CD4-positive, alpha-beta memory T cell (primary cell): Measurements from ENCODE around the gene SHISA6. TPM values are rescaled to one million over a fixed set of nuclear protein-coding genes. Genes with fewer than 3 reads are reported as not detected.

Source experiments
- CTCF ChIA-PET: fragments of 350-600 bp; sonication (Branson Sonifier 250); formaldehyde crosslinking; loops from one replicate; lab custom pipeline; 2021; ENCODE audit warnings: inconsistent platforms; ENCODE audit not compliant: partially characterized antibody; lab: Charles Lee
- POLR2A ChIA-PET: fragments of 350-600 bp; sonication (Branson Sonifier 250); formaldehyde crosslinking; loops from one replicate; lab custom pipeline; 2021; ENCODE audit not compliant: partially characterized antibody; lab: Charles Lee
- DNase-seq, 5 donors: peaks; one replicate each; pipeline versions ENCODE4 v3.0.0 to v3.0.0-alpha.2; 2020 to 2022; ENCODE audit warnings: mixed read lengths in 1 of 5
- H3K27ac ChIP-seq: one replicate; pipeline ENCODE4 v1.7.0; 2013; ENCODE audit warnings: low read depth, low read length
- H3K27me3 ChIP-seq: 2 replicates; pipeline ENCODE4 v1.7.0; 2013; ENCODE audit warnings: mild to moderate bottlenecking, low read length, moderate library complexity; ENCODE audit not compliant: insufficient read depth
- H3K36me3 ChIP-seq: 2 replicates; pipeline ENCODE4 v1.7.0; 2013; ENCODE audit warnings: mild to moderate bottlenecking, low read length, moderate library complexity; ENCODE audit not compliant: insufficient read depth
- H3K4me1 ChIP-seq: 2 replicates; pipeline ENCODE4 v1.7.0; 2013; ENCODE audit warnings: mild to moderate bottlenecking, low read length, moderate library complexity; ENCODE audit not compliant: insufficient read depth
- H3K4me3 ChIP-seq, 2 donors: one replicate each; pipeline ENCODE4 v1.7.0; 2013; ENCODE audit warnings: low read length in 2 of 2, mild to moderate bottlenecking in 1 of 2
- H3K9me3 ChIP-seq, 2 donors: one replicate each; pipeline ENCODE4 v1.7.0; 2013; ENCODE audit warnings: low read length in 2 of 2, control low read depth in 1 of 2; ENCODE audit not compliant: control insufficient read depth in 1 of 2
- H3K27ac Mint-ChIP-seq, 7 donors: one replicate each; pipeline ENCODE4 v1.8.0; 2020 to 2021; ENCODE audit warnings: mixed read lengths in 7 of 7, mild to moderate bottlenecking in 6 of 7, inconsistent platforms in 3 of 7, moderate library complexity in 3 of 7
- H3K27me3 Mint-ChIP-seq, 2 donors: one replicate each; pipeline ENCODE4 v1.8.0; 2020 to 2021; ENCODE audit warnings: mixed read lengths in 2 of 2
- H3K36me3 Mint-ChIP-seq, 2 donors: one replicate each; pipeline ENCODE4 v1.8.0; 2020 to 2021; ENCODE audit warnings: mixed read lengths in 2 of 2, inconsistent platforms in 1 of 2, mild to moderate bottlenecking in 1 of 2
- H3K4me1 Mint-ChIP-seq, 4 donors: one replicate each; pipeline ENCODE4 v1.8.0; 2020 to 2021; ENCODE audit warnings: mixed read lengths in 4 of 4, mild to moderate bottlenecking in 1 of 4
- H3K4me3 Mint-ChIP-seq, 8 donors: one replicate each; pipeline ENCODE4 v1.8.0; 2020 to 2021; ENCODE audit warnings: mixed read lengths in 8 of 8, mild to moderate bottlenecking in 7 of 8, moderate library complexity in 6 of 8, inconsistent platforms in 3 of 8
- H3K9me3 Mint-ChIP-seq, 8 donors: one replicate each; pipeline ENCODE4 v1.8.0; 2020 to 2021; ENCODE audit warnings: mixed read lengths in 8 of 8, mild to moderate bottlenecking in 5 of 8, inconsistent platforms in 3 of 8, moderate library complexity in 1 of 8
- intact Hi-C: fragments of 100-400 bp; cut with micrococcal nuclease; formaldehyde crosslinking; loops from one replicate; pipeline ENCODE4 v1.15.1; 2023
- polyA plus RNA-seq, 2 donors: library from polyadenylated mRNA; unstranded; fragments of 300-500 nt; fragmentation: Illumina TruSeq; gene quantifications; one replicate each; pipeline ENCODE4 v1.2.3, GENCODE V29; 2021
- total RNA-seq, 2 experiments: library from RNA; stranded (reverse); gene quantifications; one replicate each; pipeline ENCODE4 v1.2.3, GENCODE V29; 2021

SHISA6 gene
- total and polyA plus RNA-seq, 4 experiments from 2014 or later: not detected

GRCh38 chr17:11389583-11389982 lies 148.6 kb downstream of the SHISA6 start:
- H3K36me3 ChIP-seq: no peaks in the 10 kb centered on the region
- Mint-ChIP-seq H3K27ac (no peak overlapping the region), H3K9me3 (peaks cover 0 to 20% (median 8%) of the 10 kb centered on the region in 8 donors), H3K36me3 (no peaks in the 10 kb centered on the region), H3K4me1 (no peaks in the 10 kb centered on the region), H3K27me3 (peaks cover 0 to 2% of the 10 kb centered on the region in 2 donors), H3K4me3 (no peak overlapping the region)
- H3K4me3 ChIP-seq: no peak overlapping the region
- intact Hi-C loops: no loop called here
- CTCF ChIA-PET: no interaction called here
- POLR2A ChIA-PET: no interaction called here
- no peak overlapping the region for H3K27ac ChIP-seq
- H3K9me3 ChIP-seq: peaks cover 0 to 3% of the 10 kb centered on the region in 2 donors
- H3K4me1 ChIP-seq: no peaks in the 10 kb centered on the region
- no peaks in the 10 kb centered on the region for H3K27me3 ChIP-seq
- DNase-seq: no peak

GRCh38 chr17:11391134-11391533 lies 150.1 kb downstream of the SHISA6 start:
- peaks cover 0 to 14% (median 5%) of the 10 kb centered on the region in 8 donors for H3K9me3 Mint-ChIP-seq
- no peak overlapping the region for H3K27ac ChIP-seq
- no peaks in the 10 kb centered on the region for H3K4me1 Mint-ChIP-seq
- CTCF ChIA-PET: no interaction called here
- H3K36me3 ChIP-seq: no peaks in the 10 kb centered on the region
- POLR2A ChIA-PET: no interaction called here
- no peak overlapping the region for H3K4me3 Mint-ChIP-seq
- H3K36me3 Mint-ChIP-seq: no peaks in the 10 kb centered on the region
- no peaks in the 10 kb centered on the region for H3K4me1 ChIP-seq
- H3K9me3 ChIP-seq: peaks cover 0 to 3% of the 10 kb centered on the region in 2 donors
- H3K27me3 Mint-ChIP-seq: peaks cover 0 to 2% of the 10 kb centered on the region in 2 donors
- DNase-seq: no peak
- intact Hi-C loops: no loop called here
- no peak overlapping the region for H3K4me3 ChIP-seq
- H3K27me3 ChIP-seq: no peaks in the 10 kb centered on the region
- H3K27ac Mint-ChIP-seq: no peak overlapping the region

- H3K9me3 Mint-ChIP-seq: peaks cover 4 to 41% (median 10%) of the 10 kb centered on the region in 8 donors
- DNase-seq: no peak
- peaks cover 0 to 1% of the 10 kb centered on the region in 2 donors for H3K27me3 Mint-ChIP-seq
- intact Hi-C loops: no loop called here
- peaks cover 0 to 5% of the 10 kb centered on the region in 2 donors for H3K9me3 ChIP-seq
- H3K27ac Mint-ChIP-seq: no peak overlapping the region
- H3K4me3 ChIP-seq: no peak overlapping the region
- H3K36me3 ChIP-seq: no peaks in the 10 kb centered on the region
- CTCF ChIA-PET: no interaction called here
- POLR2A ChIA-PET: no interaction called here
- no peak overlapping the region for H3K4me3 Mint-ChIP-seq
- H3K36me3 Mint-ChIP-seq: no peaks in the 10 kb centered on the region
- H3K27me3 ChIP-seq: no peaks in the 10 kb centered on the region
- H3K27ac ChIP-seq: no peak overlapping the region
- no peaks in the 10 kb centered on the region for H3K4me1 Mint-ChIP-seq
- H3K4me1 ChIP-seq: no peaks in the 10 kb centered on the region
These were observed 163.6 kb downstream of the SHISA6 start for GRCh38 chr17:11404431-11405276.

- H3K4me1 Mint-ChIP-seq: no peaks in the 10 kb centered on the region
- H3K27ac Mint-ChIP-seq: no peak overlapping the region
- intact Hi-C loops: no loop called here
- Histone ChIP-seq H3K27me3 (no peaks in the 10 kb centered on the region), H3K4me3 (no peak overlapping the region), H3K9me3 (peaks cover 0 to 1% of the 10 kb centered on the region in 2 donors), H3K27ac (no peak overlapping the region), H3K4me1 (no peaks in the 10 kb centered on the region), H3K36me3 (no peaks in the 10 kb centered on the region)
- H3K36me3 Mint-ChIP-seq: no peaks in the 10 kb centered on the region
- H3K4me3 Mint-ChIP-seq: no peak overlapping the region
- CTCF ChIA-PET: no interaction called here
- DNase-seq: no peak
- peaks cover 2 to 24% (median 6%) of the 10 kb centered on the region in 8 donors for H3K9me3 Mint-ChIP-seq
- peaks cover 0 to 1% of the 10 kb centered on the region in 2 donors for H3K27me3 Mint-ChIP-seq
- POLR2A ChIA-PET: no interaction called here
These were observed 165.7 kb downstream of the SHISA6 start for GRCh38 chr17:11406716-11407115.

- H3K9me3 Mint-ChIP-seq: peaks cover 0 to 3% (median 0%) of the 10 kb centered on the region in 8 donors
- no peaks in the 10 kb centered on the region for H3K36me3 ChIP-seq
- no peak overlapping the region for H3K27ac ChIP-seq
- no peak for DNase-seq
- H3K4me1 ChIP-seq: no peaks in the 10 kb centered on the region
- H3K9me3 ChIP-seq: no peaks in the 10 kb centered on the region
- H3K27me3 ChIP-seq: no peaks in the 10 kb centered on the region
- H3K4me1 Mint-ChIP-seq: no peaks in the 10 kb centered on the region
- CTCF ChIA-PET: no interaction called here
- intact Hi-C loops: no loop called here
- no peak overlapping the region for H3K4me3 ChIP-seq
- no peak overlapping the region for H3K27ac Mint-ChIP-seq
- POLR2A ChIA-PET: no interaction called here
- H3K36me3 Mint-ChIP-seq: no peaks in the 10 kb centered on the region
- H3K4me3 Mint-ChIP-seq: no peak overlapping the region
- peaks cover 0 to 1% of the 10 kb centered on the region in 2 donors for H3K27me3 Mint-ChIP-seq
These were observed 171.6 kb downstream of the SHISA6 start for GRCh38 chr17:11412654-11413053.

GRCh38 chr17:11418342-11418741 lies 177.3 kb downstream of the SHISA6 start:
- intact Hi-C loops: no loop called here
- Histone ChIP-seq H3K27me3 (no peaks in the 10 kb centered on the region), H3K9me3 (no peaks in the 10 kb centered on the region), H3K27ac (no peak overlapping the region), H3K4me3 (no peak overlapping the region), H3K4me1 (no peaks in the 10 kb centered on the region), H3K36me3 (no peaks in the 10 kb centered on the region)
- ChIA-PET CTCF (no interaction called here), POLR2A (no interaction called here)
- no peaks in the 10 kb centered on the region for H3K36me3 Mint-ChIP-seq
- no peaks in the 10 kb centered on the region for H3K4me1 Mint-ChIP-seq
- no peak overlapping the region for H3K4me3 Mint-ChIP-seq
- no peaks in the 10 kb centered on the region for H3K27me3 Mint-ChIP-seq
- H3K9me3 Mint-ChIP-seq: peaks cover 0 to 8% (median 4%) of the 10 kb centered on the region in 8 donors
- H3K27ac Mint-ChIP-seq: no peak overlapping the region
- no peak for DNase-seq

GRCh38 chr17:11430751-11431150 lies 189.7 kb downstream of the SHISA6 start:
- no peaks in the 10 kb centered on the region for H3K27me3 ChIP-seq
- no peaks in the 10 kb centered on the region for H3K9me3 ChIP-seq
- no peaks in the 10 kb centered on the region for H3K4me1 ChIP-seq
- Mint-ChIP-seq H3K4me3 (no peak overlapping the region), H3K36me3 (no peaks in the 10 kb centered on the region), H3K27ac (no peak overlapping the region), H3K9me3 (peaks cover under 1 to 27% (median 7%) of the 10 kb centered on the region in 8 donors), H3K27me3 (no peaks in the 10 kb centered on the region), H3K4me1 (no peaks in the 10 kb centered on the region)
- CTCF ChIA-PET: no interaction called here
- POLR2A ChIA-PET: no interaction called here
- H3K27ac ChIP-seq: no peak overlapping the region
- H3K4me3 ChIP-seq: no peak overlapping the region
- no peak for DNase-seq
- H3K36me3 ChIP-seq: no peaks in the 10 kb centered on the region
- intact Hi-C loops: no loop called here
